ENCODE results near the gene ATXN7L1.
"Not testable (repeated sequence)": the region's sequence is repeated elsewhere in the genome, so short reads cannot be mapped to it uniquely, and the experiment has no call there.

ATXN7L1 gene

DNA sequence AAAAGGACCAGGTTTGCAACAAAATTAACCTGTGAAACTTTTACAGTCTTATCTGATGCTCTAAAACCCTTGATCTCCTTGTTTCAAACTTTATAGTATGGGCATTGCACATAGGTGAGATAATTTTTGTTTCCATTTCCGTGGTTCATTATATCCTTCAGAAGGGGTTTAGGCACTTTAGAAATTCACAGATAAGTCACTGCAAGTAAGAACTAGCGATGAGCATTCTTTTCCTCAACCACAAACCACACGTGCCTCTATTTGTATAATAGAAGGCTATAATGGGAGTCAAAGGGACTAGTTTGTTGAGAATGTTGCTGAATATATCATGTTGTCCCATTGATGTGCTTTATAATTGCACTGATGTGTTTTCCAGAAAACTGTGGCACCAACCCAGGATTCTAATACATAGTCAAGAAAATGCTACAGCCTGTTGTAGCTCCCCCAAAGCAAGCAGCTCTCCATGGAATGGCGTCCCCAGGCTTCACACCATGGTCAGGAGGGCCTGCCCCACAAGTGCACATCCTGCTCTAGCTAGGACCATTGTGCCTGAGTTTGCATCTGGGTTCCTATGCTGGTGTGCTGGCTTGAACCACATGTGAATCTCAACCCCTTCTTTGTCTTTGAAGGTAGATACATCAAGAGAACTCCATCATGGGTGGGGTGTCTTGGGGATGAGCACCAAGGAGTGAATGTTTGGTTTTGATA lies 14.0 kb upstream of the ATXN7L1 start:
- no peak for DNase-seq (ENCODE audit: low read depth in 3 of 3)

DNA sequence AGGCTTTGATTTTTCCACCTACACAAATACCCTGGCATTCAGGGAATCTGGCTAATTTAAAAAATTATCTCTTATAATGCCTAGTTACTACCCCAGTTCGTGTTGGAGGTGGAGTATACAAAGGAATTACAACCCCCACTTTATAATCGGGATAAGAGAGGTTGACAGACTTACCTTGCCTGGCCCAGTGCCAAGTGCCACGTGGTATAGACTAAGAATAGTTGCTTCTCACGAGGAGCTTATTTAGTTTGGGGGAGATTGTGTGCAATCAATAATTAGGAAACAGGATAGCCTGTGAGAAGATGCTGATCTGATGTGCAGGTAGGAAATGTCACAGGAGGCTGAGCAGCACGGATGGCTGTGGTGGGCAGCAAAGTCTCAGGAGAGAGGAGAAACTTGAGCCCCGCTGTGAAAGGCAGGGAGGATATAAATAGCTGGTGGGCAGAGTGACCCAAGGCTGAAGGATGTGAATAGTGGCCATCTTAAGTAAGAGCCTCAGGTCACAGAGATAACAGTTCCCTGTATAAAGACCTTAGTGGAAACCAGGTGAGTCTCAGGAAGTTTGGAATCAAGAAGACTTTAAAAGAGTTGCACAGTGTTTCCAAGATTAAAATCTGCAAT lies 11.3 kb upstream of the ATXN7L1 start:
- DNase-seq (ENCODE audit: low read depth in 3 of 3): no peak

DNA sequence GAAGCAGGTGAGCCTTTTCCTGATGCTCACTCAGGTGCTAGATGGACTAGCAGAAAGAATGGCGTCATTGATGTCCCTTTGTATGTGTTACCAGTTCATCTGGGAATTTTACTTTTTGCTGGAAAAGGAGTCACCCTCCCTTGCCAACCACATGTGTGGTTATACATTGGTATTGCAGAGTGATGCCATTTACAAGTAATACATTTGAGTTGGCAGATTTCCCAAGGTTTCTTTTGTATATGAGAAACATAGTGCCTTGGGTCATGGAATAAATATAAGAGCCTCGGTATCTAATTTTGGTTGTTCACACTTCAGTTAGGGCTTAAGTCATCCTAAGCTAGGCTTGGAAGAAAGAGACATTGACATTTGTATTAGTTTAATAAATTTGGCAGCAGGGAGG lies 10.4 kb upstream of the ATXN7L1 start:
- no peak for DNase-seq (ENCODE audit: low read depth in 3 of 3)

DNA sequence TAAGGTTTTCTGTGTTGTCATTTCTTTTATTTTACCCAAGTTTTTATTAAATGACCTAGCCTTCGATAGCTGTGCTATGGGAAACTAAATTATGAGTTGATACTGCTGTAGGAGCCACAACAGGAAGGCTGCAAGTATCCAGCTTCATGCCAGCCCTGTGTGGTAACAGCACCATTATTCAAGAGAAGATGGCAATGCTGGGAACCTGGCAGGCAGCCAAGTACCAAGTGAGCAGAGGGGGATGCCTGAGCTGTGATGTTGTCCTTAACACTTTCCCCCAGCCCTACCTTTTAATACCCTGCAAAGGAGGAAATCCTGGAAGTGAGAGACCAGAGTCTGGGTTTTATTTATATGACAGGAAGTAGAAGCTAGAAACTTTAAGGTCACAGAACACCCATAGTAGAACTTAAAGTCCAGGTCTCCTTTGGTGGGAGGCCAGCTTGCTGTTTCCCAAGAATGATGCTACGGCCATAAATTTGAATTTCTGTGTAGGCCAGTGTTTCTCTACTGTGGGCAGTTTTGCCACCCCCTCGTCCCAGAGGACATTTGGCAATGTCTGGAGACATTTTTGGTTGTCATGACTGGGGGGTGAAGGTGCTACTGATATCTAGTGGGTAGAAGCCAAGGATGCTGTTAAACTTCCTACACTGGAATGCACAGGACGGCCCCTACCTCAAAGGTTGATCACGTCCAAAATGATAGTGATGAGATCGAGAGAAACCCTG lies 9.2 kb upstream of the ATXN7L1 start:
- DNase-seq (ENCODE audit: low read depth in 3 of 3): no peak

DNA sequence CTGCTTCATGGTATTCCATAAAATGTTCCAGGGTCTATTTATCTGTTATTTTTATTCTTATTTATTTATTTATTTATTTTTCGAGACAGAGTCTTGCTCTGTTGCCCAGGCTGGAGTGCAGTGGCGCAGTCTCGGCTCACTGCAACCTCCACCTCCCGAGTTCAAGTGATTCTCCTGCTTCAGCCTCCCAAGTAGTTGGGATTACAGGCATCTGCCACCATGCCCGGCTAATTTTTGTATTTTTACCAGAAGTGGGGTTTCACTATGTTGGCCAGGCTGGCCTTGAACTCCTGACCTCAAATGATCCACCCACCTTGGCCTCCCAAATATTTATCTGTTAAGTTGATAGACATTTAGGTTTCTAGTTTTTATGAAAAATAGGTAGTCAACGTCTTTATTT lies 6.8 kb upstream of the ATXN7L1 start:
- not testable (repeated sequence) for DNase-seq (ENCODE audit: low read depth in 3 of 3)

DNA sequence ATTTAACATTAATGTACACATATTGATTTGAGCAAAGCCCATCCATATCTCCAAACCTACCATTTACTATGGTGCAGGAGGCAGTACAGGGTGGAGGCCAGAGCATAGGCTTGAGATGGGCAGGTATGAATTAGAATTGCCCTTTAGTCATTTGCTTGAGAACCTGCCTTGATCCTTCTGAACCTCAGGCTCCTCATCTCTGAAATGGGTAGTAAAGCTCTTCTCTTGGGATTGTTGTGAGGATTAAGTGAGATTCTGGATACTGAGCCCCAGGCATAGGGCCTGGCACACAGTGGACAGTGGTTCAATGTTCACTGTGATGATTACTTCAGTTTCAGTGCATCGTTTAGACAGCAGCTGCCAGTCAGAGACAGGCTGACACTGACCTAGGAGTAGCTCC lies 5.0 kb upstream of the ATXN7L1 start:
- DNase-seq (ENCODE audit: low read depth in 3 of 3): no peak

DNA sequence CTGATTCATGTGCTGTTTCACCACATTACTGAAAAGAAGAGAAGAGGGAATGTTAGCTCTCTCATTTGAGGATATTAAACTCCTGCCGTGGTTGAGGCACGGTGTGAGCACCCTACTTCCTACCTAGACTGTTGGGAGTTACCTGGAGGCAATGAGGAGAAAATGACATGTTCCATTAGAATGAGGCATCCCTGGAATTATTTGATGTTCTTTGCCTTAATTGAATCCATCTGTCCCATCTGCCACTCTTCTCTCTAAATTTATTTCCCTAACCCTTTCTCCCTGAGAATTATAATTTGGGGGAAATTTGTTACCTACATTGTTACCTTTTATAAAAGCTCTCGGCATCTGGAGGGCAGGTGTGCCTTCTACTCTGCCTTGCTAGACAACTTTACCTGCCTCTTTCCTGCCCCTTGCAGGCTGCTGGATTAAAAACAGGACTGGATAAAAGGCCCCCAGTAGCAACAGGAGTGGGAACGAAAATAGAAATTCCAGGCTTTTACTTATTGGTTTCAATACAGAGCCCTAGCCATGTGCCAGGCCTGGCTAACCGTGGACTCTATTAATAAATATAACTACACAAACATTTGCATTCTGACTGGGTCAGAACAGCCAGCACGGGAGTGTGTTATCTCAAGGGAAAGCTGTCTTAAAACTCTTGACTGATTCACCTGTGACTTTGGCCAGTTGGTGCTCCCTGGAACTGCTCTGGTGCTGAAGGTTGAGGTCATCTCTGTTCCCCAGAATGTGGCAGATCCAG lies 4.4 kb upstream of the ATXN7L1 start:
- no peak for DNase-seq (ENCODE audit: low read depth in 3 of 3)

DNA sequence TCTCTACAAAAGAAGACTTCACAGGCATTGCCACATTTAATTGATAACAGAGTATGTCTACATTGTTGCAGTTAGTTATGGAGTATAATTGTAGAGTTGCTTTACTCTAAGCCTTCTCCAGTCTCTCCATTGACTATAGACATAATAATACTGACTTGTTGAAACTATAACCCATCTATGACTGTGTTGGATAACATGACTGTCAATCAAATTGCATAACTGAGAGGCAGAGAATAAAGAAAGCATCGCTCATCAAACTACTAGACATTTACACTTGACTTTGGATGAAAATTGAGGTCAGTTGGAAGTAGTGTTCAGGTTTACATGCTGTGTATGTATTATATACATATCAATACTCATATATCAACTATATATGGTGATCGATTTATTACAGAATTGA lies 3.4 kb upstream of the ATXN7L1 start:
- no peak for DNase-seq (ENCODE audit: low read depth in 3 of 3)

DNA sequence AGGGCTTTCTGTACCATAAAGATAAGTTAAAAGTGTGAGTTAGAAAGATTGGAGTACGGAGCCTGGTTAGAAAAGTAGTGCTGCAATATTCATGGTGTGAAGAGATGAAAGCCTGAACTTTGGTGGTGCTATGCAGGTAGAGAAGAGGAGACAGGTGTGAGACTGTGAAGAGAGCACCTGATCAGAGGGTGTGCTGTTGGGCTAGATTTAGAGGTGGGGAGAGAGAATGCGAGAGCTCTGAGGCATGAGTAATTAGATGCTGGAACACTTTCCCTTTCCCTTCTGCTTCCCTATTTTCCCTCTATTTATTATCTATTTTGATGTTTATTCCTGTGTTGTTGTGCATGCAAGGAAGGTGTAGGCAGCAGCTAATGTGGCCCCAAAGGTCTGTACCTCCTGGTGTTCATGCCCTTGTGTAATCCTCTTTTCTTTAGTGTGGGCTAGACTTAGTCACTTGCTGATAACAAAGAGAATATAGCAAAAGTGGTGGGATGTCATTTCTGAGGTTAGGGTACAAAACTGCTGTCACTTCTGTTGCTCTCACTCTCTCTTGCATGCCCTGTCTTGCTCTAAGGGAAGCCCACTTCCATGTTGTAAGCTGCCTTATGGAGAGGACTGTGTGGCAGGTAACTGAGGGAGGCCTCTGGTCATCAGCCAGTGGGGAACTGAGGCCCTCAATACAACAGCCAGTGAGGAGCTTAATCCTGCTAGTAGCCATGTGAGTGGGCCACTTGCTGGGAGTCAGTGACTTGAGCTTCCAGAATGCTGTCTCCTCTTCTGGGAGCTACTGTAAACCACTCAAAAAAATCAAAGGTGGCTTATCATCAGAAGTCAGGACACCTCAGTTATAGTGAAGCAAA lies 2.6 kb upstream of the ATXN7L1 start:
- no peak for DNase-seq (ENCODE audit: low read depth in 3 of 3)

DNA sequence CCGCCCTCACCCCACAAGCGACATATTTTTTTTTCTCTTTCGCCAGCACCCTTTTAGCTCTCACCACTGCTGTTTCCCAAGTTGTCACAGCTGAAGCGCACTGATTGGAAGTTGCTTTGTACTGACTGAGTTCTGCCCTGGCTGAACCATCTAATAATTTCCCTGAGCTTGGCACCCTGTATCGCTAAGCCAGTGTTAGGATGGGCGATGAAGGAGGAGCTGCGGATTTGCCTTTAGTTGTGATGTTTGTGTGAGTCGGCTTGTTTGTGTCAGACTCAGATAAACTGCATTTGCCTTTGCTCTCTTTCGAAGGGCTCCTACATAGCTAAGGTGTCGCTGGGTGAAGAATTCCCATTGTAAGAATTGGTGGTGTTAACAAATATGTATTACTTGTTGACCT lies 1.3 kb upstream of the ATXN7L1 start:
- no peak for DNase-seq (ENCODE audit: low read depth in 3 of 3)

DNA sequence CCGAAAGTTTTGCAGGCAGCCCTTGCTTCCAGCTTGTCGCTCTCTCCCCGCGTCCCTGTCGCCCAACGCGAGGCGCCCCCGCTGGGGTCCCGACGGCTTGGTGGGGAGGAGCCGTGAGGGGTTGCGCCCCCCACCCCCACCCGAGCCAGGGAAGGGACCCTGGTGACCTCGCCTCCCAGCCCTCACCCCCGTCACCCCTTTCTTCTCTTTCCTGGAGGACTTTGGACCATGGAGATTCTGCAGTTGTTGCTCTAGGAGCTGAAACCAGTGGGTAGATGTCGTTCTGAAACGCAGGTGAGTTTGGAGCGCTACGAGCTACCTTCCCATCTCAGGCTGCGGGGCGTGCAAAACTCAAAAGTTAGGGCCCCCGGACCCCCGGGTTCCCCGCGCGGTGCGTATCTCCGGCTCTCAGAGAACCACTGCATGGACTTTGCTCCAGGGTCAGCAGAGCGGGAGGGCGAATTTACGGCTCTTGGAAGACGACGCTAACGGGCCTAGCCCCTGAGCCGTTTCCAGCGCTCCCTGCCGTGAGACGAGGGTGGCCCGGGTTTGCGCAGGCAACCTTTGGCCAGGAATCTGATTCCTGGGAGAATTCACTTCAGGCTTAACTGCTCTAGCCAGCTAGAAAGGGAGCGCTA lies 684 bp upstream of the ATXN7L1 start:
- DNase-seq (ENCODE audit: low read depth in 3 of 3): no peak

DNA sequence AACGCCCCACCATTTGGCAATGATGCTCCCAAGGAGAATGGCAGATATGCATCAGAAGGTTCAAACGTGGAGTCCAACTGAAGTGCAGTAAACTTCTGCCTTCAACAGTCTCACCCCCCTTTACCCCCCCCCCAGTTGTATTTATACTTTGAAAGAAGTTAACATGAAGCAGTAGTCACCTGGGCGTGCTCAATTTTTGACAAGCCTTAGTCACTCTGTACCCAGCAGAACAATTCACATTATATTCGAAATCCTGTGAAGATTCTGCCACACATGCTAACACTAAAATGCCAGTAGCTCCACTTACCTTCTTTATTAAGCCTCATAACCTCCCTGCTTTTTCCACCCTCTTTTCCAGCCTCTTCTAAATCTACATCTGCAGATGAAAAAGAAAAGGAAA lies 894 bp downstream of the ATXN7L1 start:
- no peak for DNase-seq (ENCODE audit: low read depth in 3 of 3)

DNA sequence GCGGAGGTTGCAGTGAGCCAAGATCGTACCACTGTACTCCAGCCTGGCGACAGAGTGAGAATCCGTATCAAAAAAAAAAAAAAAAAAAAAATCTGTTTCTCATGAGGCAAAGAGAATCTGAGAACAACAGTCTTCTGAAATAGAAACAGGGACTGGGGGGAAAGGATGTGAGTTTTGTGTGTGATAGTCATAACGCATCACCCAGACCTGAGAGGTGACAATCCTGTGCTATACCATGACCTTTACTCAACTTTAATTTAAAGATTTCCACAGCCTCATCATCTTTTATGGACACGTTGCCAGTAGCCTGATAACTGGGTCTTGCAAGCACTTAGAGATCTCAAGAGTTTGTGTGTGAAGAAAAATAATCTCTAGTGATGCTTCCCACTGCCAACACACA lies 2.3 kb downstream of the ATXN7L1 start:
- no peak for DNase-seq (ENCODE audit: low read depth in 3 of 3)

DNA sequence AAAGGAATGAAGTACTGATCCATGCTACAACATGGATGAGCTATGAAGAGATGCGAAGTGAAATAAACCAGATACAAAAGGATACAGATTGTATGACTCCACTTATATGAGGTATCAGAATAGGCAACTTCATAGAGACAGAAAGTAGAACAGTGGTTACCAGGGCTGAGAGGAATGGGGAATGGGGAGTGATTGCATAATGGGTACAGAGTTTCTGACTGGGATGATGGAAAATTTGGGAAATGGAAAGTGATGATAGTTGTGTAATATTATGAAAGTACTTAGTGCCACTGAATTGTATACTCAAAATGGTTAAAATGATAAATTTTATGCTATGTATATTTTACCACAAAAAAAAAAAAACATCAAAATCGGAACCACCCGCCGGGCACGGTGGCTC lies 3.9 kb downstream of the ATXN7L1 start:
- no peak for DNase-seq (ENCODE audit: low read depth in 3 of 3)

DNA sequence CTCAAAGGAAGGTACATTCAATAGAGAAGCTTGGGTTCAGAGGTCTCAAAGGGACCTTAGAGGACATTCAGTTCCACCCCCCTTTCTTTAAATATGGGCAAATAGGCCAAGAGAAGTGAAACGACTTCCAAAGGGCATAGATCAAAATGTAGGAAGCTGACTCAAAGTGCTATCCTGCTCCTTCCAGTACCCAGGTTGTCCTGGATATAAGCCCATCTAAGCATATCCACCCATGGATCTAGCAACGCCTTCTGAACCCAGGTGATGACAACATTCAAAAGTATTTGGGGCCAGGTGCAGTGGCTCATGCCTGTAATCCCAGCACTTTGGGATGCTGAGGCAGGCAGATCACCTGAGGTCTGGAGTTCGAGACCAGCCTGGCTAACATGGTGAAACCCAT lies 5.3 kb downstream of the ATXN7L1 start:
- DNase-seq (ENCODE audit: low read depth in 3 of 3): no peak

DNA sequence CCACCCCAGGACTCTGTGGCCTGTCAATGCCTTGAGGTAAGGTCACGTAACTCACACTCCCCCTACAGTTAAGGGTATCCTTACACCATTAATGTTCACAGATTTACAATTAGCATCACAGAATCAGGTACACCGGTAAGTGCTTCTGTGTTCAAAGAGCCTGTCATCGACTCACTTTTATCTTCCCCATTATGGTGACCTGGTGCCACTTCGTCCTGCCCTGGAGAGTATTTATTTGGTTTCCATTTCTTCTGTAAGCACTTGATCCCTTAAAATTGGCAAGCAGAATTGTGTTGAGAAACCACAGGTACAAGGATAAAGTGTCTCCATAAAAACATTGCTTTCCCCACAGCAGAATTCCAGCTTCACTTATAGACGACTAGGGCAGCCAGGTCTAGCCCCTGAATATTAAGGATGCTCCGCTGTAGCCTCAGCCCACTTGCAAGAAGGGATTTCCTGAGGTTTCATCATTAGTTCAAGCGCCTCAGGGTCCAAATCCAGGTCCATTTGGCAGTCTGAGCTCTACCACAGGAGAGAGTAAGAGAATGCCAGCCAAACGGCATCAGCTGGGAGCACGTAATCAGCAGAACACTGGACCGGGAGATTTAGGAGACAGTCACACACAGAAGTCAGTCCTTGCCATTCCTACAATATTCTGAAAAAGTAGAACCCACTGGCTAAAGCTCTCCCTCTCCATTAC lies 10.1 kb downstream of the ATXN7L1 start:
- no peak for DNase-seq (ENCODE audit: low read depth in 3 of 3)

DNA sequence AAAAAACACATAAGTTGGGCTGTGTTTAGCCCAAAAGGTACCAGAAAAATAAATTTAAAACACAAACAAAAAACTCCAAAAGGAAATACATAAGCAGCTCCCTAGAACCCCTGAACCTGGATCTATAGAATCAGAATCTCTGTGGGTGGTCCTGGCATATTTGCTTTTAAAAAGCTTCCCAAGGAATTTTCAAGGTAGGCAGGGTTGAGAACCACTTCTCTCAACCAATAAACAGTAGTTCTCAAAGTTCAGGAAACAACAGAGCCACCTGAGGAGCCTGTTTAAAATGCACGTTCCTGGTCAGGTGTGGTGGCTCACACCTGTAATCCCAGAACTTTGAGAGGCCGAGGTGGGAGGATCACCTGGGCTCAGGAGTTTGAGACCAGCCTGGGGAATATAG lies 12.5 kb downstream of the ATXN7L1 start:
- no peak for DNase-seq (ENCODE audit: low read depth in 3 of 3)

DNA sequence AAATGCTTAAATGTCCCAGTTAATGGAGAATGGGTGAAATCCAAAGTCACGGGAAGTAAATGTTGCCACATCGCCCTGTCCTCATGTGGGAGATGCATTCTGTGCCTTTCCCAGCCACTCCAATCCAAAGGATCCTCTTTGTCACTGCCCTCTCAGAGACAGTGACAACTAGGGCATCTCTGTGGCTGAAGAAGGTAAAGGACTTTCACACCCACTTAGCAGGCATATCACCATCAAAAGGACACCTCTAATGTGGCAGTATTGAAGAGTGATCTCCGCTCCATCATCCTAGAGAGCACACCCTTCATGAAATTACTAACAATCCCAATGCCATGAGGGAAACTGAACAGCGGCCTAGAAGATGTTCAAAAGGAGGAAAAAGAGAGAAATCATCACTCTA lies 13.6 kb downstream of the ATXN7L1 start:
- DNase-seq (ENCODE audit: low read depth in 3 of 3): no peak

DNA sequence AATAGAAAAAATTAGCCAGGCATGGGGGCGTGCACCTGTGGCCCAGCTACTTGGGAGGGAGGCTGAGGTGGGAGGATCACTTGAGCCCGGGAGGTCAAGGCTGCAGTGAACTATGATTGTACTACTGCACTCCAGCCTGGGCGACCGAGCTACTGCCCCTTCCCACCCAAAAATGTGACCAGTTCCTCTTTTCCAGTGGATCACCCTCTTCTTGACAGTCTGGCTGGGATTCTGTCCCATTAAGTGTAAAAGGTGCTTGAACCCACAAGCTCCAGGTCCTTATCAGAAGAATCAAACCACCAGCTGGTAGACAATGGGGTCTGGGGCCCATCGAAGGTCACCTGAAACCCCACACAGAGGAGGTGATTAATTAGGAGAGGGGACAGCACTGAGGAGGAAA lies 14.1 kb downstream of the ATXN7L1 start:
- no peak for DNase-seq (ENCODE audit: low read depth in 3 of 3)

DNA sequence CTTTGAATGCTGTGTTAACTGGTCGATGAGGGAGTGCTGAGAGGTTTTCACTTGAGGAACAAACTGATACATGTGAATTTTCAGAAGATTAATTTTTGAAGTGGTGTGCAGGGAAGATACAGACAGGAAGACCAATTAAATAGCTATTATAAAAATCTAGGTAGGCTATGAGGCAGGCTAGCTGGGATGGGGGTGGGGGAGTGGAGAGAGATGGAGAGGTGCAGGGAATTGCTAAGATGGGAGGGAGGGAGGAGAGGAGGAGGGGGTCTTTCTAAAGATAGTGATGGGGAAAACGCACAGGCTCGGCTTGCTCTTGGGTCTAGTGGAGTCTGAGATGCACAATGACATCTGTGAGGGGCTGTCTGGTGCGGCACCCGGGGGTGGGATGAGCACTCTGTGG lies 15.2 kb downstream of the ATXN7L1 start:
- DNase-seq (ENCODE audit: low read depth in 3 of 3): no peak

All from stimulated activated CD4-positive, alpha-beta T cell treated with anti-CD3 and anti-CD28 coated beads, TNF-alpha, amount 100 ng/mL, for 4 hours (primary cell).